ENCODE results near the gene BSPRY. TPM values are rescaled to one million over a fixed set of nuclear protein-coding genes. Genes with fewer than 3 reads are reported as not detected.

The BSPRY gene
- total RNA-seq, 4 donors from 2014 or later: 9.0 to 36.8 (median 26.8) TPM

DNA sequence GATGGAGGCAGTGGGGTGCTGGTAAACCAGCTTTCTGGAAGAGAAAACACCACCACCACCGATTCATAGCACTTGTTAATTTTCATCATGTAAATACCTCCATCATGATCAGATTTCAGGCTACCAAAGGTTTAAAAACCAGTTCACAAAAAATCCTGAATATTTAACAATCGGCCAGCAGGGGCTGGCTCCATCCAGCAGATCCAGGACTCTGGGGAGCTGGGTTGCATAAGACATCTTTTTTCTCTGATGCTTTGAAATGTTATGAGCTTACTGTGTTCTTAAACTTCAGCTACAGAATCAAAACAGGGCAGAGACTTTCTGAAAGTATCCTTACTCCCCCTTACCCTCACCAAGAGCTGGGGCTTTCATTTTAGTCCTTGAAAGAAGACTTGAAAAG lies 31.6 kb upstream of the BSPRY start:
- in situ Hi-C loops (cut with MboI; ENCODE audit: low pct_ligation_motif_present in 1 of 4, low pct_unique_long_range_greater_than_20kb in 1 of 4, low sequenced_read_pairs in 3 of 4): loop anchor here in 3 of 4 donors (10.0 to 25.0 kb wide), 2 partner anchors 87 to 345 kb away; partner anchors contain the start of gene ALAD (in 1 of the 3)
- H3K27me3 ChIP-seq: no peaks in the 10 kb centered on the region
- no peaks in the 10 kb centered on the region for H3K9me3 ChIP-seq
- H3K4me1 ChIP-seq: no peaks in the 10 kb centered on the region
- no peak for DNase-seq
- no peak overlapping the region for H3K27ac ChIP-seq
- WGBS, 2 donors (ENCODE audit: low coverage in 1 of 2): 43 to 64% methylated on average over 1 to 2 of the region's 2 CpGs
- intact Hi-C loops (cut with DNase I; ENCODE audit: low total_unique reads): no loop called here
- H3K4me3 ChIP-seq: no peak overlapping the region
- TF ChIP-seq POLR2A (IDR thresholded peaks at IDR 0.05) (no peak), EP300 (IDR thresholded peaks at IDR 0.05; ENCODE audit: low read depth) (no peak), CTCF (IDR thresholded peaks at IDR 0.05) (peak in 1 of 5 experiments; percentile 6)
- no peaks in the 10 kb centered on the region for H3K36me3 ChIP-seq

- no peaks in the 10 kb centered on the region for H3K27me3 ChIP-seq
- DNase-seq: no peak
- H3K4me3 ChIP-seq: no peak overlapping the region
- 81 to 93% methylated on average over 2 of the region's 2 CpGs for WGBS, 2 donors (ENCODE audit: low coverage in 1 of 2)
- no peaks in the 10 kb centered on the region for H3K4me1 ChIP-seq
- no peaks in the 10 kb centered on the region for H3K36me3 ChIP-seq
- H3K27ac ChIP-seq: no peak overlapping the region
- H3K9me3 ChIP-seq: no peaks in the 10 kb centered on the region
- TF ChIP-seq POLR2AphosphoS5 (IDR thresholded peaks at IDR 0.05): no peak
- TF ChIP-seq POLR2A (IDR thresholded peaks at IDR 0.05): no peak
- TF ChIP-seq CTCF (IDR thresholded peaks at IDR 0.05): no peak
- TF ChIP-seq EP300 (IDR thresholded peaks at IDR 0.05; ENCODE audit: low read depth): no peak
- intact Hi-C loops (cut with DNase I; ENCODE audit: low total_unique reads) (no loop called here), in situ Hi-C loops (cut with MboI; ENCODE audit: low pct_ligation_motif_present in 1 of 4, low pct_unique_long_range_greater_than_20kb in 1 of 4, low sequenced_read_pairs in 3 of 4) (loop anchor here in 3 of 4 donors (10.0 to 25.0 kb wide), 2 partner anchors 86 to 343 kb away; partner anchors contain the start of gene ALAD (in 1 of the 3))
Observed at GRCh38 chr9:113319054-113319453, 30.3 kb upstream of the BSPRY start.

DNA sequence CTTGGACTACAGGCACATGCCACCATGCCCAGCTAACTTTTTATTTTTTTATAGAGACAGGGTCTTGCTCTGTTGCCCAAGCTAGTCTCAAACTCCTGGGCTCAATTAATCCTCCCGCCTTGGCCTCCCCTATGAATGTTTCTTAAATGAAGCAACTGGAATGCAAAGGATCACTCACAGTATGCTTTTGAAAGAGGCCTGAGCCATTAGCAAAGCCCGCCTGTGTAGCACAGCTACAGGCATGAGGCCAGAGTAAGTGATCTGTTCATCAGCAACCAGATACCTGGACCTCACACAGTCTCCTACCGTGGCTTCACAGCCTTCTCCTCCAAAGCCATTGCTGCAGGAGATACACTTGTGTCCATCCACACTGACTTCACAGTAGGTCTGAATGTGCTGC lies 29.3 kb upstream of the BSPRY start:
- H3K9me3 ChIP-seq: no peaks in the 10 kb centered on the region
- no peak overlapping the region for H3K27ac ChIP-seq
- H3K36me3 ChIP-seq: no peaks in the 10 kb centered on the region
- no peak overlapping the region for H3K4me3 ChIP-seq
- 90% methylated on average over 3 of the region's 3 CpGs; no CpG with 5 or more reads in 1 of the 2 donors for WGBS, 2 donors (ENCODE audit: low coverage in 1 of 2)
- H3K4me1 ChIP-seq: no peaks in the 10 kb centered on the region
- no peak for DNase-seq
- intact Hi-C loops (cut with DNase I; ENCODE audit: low total_unique reads): no loop called here
- no peaks in the 10 kb centered on the region for H3K27me3 ChIP-seq
- TF ChIP-seq EP300 (IDR thresholded peaks at IDR 0.05; ENCODE audit: low read depth) (no peak), POLR2A (IDR thresholded peaks at IDR 0.05) (no peak), CTCF (IDR thresholded peaks at IDR 0.05) (no peak), POLR2AphosphoS5 (IDR thresholded peaks at IDR 0.05) (no peak)
- in situ Hi-C loops (cut with MboI; ENCODE audit: low pct_ligation_motif_present in 1 of 4, low pct_unique_long_range_greater_than_20kb in 1 of 4, low sequenced_read_pairs in 3 of 4): loop anchor here in 2 of 4 donors (25.0 kb wide), 1 partner anchor 342 kb away; no protein-coding TSS in a partner anchor

DNA sequence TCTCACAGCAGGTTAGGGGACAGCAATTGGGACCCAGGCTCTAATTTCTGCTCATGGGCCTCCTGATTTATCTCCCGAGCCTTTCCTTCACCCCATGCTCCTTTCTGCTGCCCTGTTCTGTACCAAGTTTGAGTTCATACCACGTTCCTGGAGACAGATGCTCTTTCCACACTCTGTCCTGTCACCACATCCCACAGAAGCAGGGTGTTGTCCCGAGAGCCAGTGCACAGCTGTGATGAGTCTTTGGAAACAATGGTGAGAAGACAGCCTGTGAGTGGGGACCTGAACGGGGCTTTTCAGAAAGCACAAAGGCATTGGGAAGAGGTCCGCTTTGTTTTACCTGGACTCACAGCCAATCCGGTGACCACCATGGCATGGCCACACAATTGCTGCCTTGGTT lies 26.7 kb upstream of the BSPRY start:
- no peaks in the 10 kb centered on the region for H3K9me3 ChIP-seq
- DNase-seq: no peak
- no peak for TF ChIP-seq CTCF (IDR thresholded peaks at IDR 0.05)
- TF ChIP-seq POLR2AphosphoS5 (IDR thresholded peaks at IDR 0.05): no peak
- TF ChIP-seq POLR2A (IDR thresholded peaks at IDR 0.05): no peak
- TF ChIP-seq EP300 (IDR thresholded peaks at IDR 0.05; ENCODE audit: low read depth): no peak
- H3K36me3 ChIP-seq: no peaks in the 10 kb centered on the region
- H3K4me1 ChIP-seq: no peaks in the 10 kb centered on the region
- no peak overlapping the region for H3K4me3 ChIP-seq
- 61 to 80% methylated on average over 2 to 6 of the region's 6 CpGs for WGBS, 2 donors (ENCODE audit: low coverage in 1 of 2)
- in situ Hi-C loops (cut with MboI; ENCODE audit: low pct_ligation_motif_present in 1 of 4, low pct_unique_long_range_greater_than_20kb in 1 of 4, low sequenced_read_pairs in 3 of 4) (loop anchor here in 2 of 4 donors (25.0 kb wide), 1 partner anchor 340 kb away; no protein-coding TSS in a partner anchor), intact Hi-C loops (cut with DNase I; ENCODE audit: low total_unique reads) (no loop called here)
- H3K27me3 ChIP-seq: no peaks in the 10 kb centered on the region
- H3K27ac ChIP-seq: no peak overlapping the region

Measured in transverse colon (tissue), 4 donors.